ENCODE data around the gene TPCN1. TPM values are rescaled to one million over a fixed set of nuclear protein-coding genes. Genes with fewer than 3 reads are reported as not detected.

The TPCN1 gene
- total RNA-seq, 1 experiment from 2014 or later, result 32.7 TPM

- H3K27ac Mint-ChIP-seq, result no peak overlapping the region
- DNase-seq (ENCODE audit: low spot score) (no peak), ATAC-seq (no peak)
- POLR2A ChIA-PET, result no interaction called here
- no peaks in the 10 kb centered on the region for H3K27me3 Mint-ChIP-seq (ENCODE audit: low read depth)
- 0 out of 2 replicates have a peak, but pooled peaks cover 2% of the 10 kb centered on the region for H3K4me1 Mint-ChIP-seq
- CTCF ChIA-PET, result interaction anchor here (1.0 kb wide), 1 partner anchor 103 kb away, joined by 3 read pairs; no protein-coding TSS in a partner anchor
- peaks cover 12% of the 10 kb centered on the region for H3K9me3 Mint-ChIP-seq
- peaks cover 18% of the 10 kb centered on the region for H3K36me3 Mint-ChIP-seq
- H3K4me3 Mint-ChIP-seq, result no peak overlapping the region
- TF ChIP-seq ZNF232 (CRISPR knock-in tag; IDR thresholded peaks at IDR 0.05) (no peak), ZBTB43 (CRISPR knock-in tag; IDR thresholded peaks at IDR 0.05) (no peak), IRF1 (CRISPR knock-in tag; IDR thresholded peaks at IDR 0.05) (no peak), ZSCAN18 (CRISPR knock-in tag; IDR thresholded peaks at IDR 0.05) (no peak), AFF4 (CRISPR knock-in tag; IDR thresholded peaks at IDR 0.05; ENCODE audit: borderline replicate concordance) (no peak), ATF6 (CRISPR knock-in tag; IDR thresholded peaks at IDR 0.05) (no peak), ZNF396 (CRISPR knock-in tag; IDR thresholded peaks at IDR 0.05; ENCODE audit: borderline replicate concordance) (no peak), ZNF416 (CRISPR knock-in tag; IDR thresholded peaks at IDR 0.05) (no peak), GRHL2 (CRISPR knock-in tag; IDR thresholded peaks at IDR 0.05; ENCODE audit: insufficient replicate concordance, severe bottlenecking) (no peak), TCF7 (CRISPR knock-in tag; IDR thresholded peaks at IDR 0.05; ENCODE audit: low read depth) (no peak), ATF1 (CRISPR knock-in tag; IDR thresholded peaks at IDR 0.05) (no peak), NR1H2 (CRISPR knock-in tag; IDR thresholded peaks at IDR 0.05) (no peak), GTF2I (CRISPR knock-in tag; conservative IDR thresholded peaks at IDR 0.05) (no peak)
- TF ChIP-seq, protein P1, sequence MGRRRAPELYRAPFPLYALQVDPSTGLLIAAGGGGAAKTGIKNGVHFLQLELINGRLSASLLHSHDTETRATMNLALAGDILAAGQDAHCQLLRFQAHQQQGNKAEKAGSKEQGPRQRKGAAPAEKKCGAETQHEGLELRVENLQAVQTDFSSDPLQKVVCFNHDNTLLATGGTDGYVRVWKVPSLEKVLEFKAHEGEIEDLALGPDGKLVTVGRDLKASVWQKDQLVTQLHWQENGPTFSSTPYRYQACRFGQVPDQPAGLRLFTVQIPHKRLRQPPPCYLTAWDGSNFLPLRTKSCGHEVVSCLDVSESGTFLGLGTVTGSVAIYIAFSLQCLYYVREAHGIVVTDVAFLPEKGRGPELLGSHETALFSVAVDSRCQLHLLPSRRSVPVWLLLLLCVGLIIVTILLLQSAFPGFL (CRISPR knock-in tag; IDR thresholded peaks at IDR 0.05; ENCODE audit: borderline replicate concordance), result no peak
- TF ChIP-seq, protein P2, sequence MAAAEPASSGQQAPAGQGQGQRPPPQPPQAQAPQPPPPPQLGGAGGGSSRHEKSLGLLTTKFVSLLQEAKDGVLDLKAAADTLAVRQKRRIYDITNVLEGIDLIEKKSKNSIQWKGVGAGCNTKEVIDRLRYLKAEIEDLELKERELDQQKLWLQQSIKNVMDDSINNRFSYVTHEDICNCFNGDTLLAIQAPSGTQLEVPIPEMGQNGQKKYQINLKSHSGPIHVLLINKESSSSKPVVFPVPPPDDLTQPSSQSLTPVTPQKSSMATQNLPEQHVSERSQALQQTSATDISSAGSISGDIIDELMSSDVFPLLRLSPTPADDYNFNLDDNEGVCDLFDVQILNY (CRISPR knock-in tag; IDR thresholded peaks at IDR 0.05), result no peak
Observed at GRCh38 chr12:113322343-113322742, 101.1 kb downstream of the TPCN1 start.
